ENCODE data around the gene SSUH2.

The SSUH2 gene

DNA sequence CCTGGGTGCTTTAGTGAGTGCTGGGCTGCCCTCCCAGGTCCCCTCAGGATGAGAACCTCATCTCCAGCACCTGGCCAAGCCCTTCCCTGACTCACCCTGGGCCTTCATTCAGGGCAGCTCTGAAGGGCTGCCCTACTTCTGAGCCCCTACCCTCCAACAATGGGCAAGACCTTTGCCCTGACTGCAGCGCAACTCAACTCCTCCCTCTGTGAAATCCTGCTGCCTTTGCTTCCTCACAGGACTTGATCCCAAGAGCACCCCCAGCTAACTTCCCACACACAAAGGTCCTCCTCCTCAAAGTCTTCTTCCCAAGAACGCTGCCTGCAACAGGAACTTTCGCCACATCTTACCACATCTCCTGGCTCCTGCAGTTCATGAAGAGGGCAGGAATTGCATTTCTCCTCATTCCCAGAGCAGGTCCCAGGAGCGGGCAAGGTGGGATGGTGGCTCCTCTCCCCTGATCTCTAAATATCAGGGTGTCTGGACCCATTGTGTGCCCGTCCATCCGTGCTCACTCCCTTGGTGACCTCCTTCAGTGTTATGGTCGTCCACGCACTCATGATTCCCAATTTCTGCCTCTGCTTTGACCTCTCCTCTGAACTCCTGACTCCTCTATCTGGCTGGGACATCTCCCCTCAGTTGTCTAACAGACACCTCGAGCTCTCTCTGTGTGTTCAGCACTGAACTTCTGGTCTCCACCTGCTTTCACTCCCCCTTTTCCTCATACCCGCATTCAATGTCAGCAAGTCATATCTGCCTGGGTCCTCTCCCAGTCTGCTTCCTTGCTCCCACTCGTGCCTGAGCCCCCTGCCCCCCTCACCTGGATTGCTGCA, 4.5 kb upstream of the SSUH2 start:
- TF ChIP-seq, protein P1, sequence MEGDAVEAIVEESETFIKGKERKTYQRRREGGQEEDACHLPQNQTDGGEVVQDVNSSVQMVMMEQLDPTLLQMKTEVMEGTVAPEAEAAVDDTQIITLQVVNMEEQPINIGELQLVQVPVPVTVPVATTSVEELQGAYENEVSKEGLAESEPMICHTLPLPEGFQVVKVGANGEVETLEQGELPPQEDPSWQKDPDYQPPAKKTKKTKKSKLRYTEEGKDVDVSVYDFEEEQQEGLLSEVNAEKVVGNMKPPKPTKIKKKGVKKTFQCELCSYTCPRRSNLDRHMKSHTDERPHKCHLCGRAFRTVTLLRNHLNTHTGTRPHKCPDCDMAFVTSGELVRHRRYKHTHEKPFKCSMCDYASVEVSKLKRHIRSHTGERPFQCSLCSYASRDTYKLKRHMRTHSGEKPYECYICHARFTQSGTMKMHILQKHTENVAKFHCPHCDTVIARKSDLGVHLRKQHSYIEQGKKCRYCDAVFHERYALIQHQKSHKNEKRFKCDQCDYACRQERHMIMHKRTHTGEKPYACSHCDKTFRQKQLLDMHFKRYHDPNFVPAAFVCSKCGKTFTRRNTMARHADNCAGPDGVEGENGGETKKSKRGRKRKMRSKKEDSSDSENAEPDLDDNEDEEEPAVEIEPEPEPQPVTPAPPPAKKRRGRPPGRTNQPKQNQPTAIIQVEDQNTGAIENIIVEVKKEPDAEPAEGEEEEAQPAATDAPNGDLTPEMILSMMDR (IDR thresholded peaks at IDR 0.05): no peak
- peak in 1 of 2 donors; percentile 41 for DNase-seq
- H3K27me3 ChIP-seq: no peaks in the 10 kb centered on the region
- intact Hi-C loops (cut with DNase I; ENCODE audit: low total_unique reads): no loop called here
- no peaks in the 10 kb centered on the region for H3K9me3 ChIP-seq
- no peak overlapping the region for H3K27ac ChIP-seq
- no peak overlapping the region for H3K4me3 ChIP-seq
- no peaks in the 10 kb centered on the region for H3K36me3 ChIP-seq
- peaks cover 0 to 9% (median 0%) of the 10 kb centered on the region in 4 donors for H3K4me1 ChIP-seq

DNA sequence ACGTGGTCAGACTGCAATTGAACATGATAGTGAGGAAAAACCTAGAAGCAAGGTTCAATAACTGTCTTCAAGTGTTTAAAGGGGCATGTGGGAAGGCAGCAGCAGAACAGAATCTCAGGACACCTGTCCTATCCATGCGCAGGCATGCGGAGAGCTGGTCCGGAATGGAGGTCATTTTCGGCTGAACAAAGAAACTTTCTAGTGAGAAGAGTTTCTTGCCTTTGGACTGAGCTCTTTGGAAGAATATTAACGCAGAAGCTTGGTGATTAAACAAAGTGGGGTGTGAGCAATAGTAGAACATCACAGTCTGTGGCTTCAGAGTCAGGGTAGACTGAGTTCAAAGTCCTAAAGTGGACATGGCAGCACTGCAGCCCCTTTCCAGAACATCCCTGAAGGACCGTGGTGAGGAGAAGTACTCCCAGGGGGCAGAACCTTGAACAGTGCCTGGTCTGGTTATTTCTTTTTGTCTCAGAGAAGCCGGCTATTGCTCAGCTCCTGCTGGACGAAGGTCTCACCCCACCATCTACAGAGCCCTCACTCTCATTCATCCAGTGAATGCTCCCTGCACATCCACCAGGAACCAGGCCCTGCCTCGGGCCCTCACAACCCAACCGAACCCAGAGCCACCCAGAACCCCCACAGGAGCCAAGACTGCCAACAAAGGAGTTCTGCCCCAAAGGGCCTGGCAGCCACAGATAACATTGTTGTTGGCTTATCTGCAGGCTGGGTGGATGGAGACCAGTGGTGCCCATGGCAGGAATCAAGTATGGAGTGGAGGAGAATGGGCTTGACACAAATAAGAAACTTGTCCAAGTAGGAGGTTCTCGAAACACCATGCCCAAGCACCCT, 2.8 kb upstream of the SSUH2 start:
- Histone ChIP-seq H3K36me3 (no peaks in the 10 kb centered on the region), H3K4me3 (no peak overlapping the region), H3K27ac (no peak overlapping the region), H3K27me3 (no peaks in the 10 kb centered on the region), H3K9me3 (no peaks in the 10 kb centered on the region), H3K4me1 (peaks cover 0 to 9% (median 0%) of the 10 kb centered on the region in 4 donors)
- TF ChIP-seq, protein P1 (IDR thresholded peaks at IDR 0.05): no peak
- intact Hi-C loops (cut with DNase I; ENCODE audit: low total_unique reads): no loop called here
- peak in 1 of 2 donors; percentile 34 for DNase-seq

DNA sequence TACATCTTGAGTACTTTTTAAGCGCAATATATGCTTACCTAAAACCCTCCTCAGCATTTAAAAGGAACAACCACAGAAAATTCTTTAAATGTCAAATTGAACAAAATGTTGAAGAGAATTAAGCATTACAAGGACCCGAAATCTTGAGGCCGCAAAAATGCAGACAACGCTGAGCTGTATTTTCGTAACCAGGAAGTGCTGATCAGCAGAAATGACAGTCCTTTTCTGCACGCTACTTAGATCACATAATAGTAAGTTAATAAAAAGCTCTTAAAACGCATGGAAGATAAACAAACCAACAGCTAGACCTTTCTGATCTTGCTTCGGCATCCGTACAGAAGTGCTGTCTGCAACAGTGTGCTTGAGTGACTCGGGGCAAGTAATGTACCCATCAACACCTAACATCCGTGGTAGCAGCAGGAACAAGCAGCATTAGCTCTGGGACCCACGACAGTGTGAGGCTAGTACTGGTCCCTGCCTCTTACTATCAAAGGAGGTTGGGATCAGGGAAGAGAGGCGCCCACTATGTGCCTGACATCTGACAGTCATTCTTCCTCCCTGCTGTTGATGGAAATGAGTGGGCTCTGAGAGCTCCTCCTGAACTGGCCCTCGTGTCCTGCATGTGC, 1.8 kb upstream of the SSUH2 start:
- TF ChIP-seq, protein P1 (IDR thresholded peaks at IDR 0.05): no peak
- DNase-seq: peak in 1 of 2 donors; percentile 10

DNA sequence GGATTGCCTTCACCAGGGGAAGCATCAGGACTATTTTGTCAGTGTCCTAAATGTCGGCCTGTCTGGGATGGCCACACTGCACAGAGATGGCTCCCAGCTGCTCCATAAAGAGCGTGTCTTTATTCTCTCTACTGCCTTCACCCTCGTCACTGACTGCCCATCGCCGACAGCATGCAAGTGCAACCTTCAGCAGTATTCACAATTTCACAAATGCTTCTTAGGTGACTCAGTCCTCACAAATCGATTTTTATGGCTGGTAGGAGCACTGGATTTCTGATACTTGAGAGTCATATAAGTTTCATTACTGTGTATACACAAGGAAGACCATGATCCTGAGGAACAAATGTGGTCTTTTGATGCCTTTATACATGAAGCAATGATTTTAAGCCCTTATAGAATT, 1.1 kb upstream of the SSUH2 start:
- Histone ChIP-seq H3K27me3 (no peaks in the 10 kb centered on the region), H3K4me3 (no peak overlapping the region), H3K4me1 (peaks cover 0 to 4% (median 0%) of the 10 kb centered on the region in 4 donors), H3K27ac (no peak overlapping the region), H3K9me3 (no peaks in the 10 kb centered on the region), H3K36me3 (no peaks in the 10 kb centered on the region)
- peak in 1 of 2 donors; percentile 20 for DNase-seq
- TF ChIP-seq, protein P1 (IDR thresholded peaks at IDR 0.05): no peak
- intact Hi-C loops (cut with DNase I; ENCODE audit: low total_unique reads): no loop called here

More for the DNA sequence above, 1.8 kb upstream of the SSUH2 start:
- Histone ChIP-seq H3K27me3 (no peaks in the 10 kb centered on the region), H3K27ac (no peak overlapping the region), H3K36me3 (no peaks in the 10 kb centered on the region), H3K9me3 (no peaks in the 10 kb centered on the region), H3K4me3 (no peak overlapping the region), H3K4me1 (peaks cover 0 to 9% (median 0%) of the 10 kb centered on the region in 4 donors)
- intact Hi-C loops (cut with DNase I; ENCODE audit: low total_unique reads): no loop called here

DNA sequence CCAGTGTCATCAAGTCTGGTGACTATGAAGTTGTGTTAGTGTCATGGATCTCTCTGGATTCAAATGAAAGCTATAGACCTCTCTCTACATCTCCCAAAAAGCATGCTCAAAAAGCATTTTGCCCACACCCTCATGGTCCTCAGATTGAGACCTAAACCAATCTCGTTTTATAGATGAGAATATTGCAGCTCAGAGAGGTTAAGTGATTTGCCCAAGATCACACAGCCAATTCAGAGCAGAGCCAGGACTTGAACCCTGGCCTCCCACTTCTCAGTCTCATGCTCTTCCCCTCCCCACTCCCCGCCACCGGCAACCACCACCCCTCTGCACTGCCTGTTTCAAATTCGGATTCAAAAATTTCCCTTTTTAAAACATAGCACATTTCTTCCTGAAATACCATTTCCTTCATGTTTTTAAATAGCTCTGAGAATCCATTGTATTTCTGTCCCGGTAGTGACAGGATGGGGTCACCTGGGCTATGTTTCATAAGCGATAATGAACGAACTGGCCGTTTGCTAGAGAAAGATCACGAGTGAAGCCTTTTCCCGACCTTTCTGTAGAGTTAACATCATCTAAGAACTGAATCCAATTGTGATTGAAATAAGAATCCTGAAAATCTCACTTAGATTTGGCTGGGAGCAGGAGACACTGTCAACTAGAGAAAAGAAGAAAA, 769 bp downstream of the SSUH2 start:
- DNase-seq: peak in 1 of 2 donors; percentile 19
- Histone ChIP-seq H3K9me3 (no peaks in the 10 kb centered on the region), H3K4me3 (no peak overlapping the region), H3K4me1 (no peaks in the 10 kb centered on the region), H3K27me3 (no peaks in the 10 kb centered on the region), H3K27ac (no peak overlapping the region), H3K36me3 (no peaks in the 10 kb centered on the region)
- intact Hi-C loops (cut with DNase I; ENCODE audit: low total_unique reads): no loop called here
- TF ChIP-seq, protein P1 (IDR thresholded peaks at IDR 0.05): no peak
